Measurements from ENCODE around the gene GPC3.

The GPC3 gene

DNA sequence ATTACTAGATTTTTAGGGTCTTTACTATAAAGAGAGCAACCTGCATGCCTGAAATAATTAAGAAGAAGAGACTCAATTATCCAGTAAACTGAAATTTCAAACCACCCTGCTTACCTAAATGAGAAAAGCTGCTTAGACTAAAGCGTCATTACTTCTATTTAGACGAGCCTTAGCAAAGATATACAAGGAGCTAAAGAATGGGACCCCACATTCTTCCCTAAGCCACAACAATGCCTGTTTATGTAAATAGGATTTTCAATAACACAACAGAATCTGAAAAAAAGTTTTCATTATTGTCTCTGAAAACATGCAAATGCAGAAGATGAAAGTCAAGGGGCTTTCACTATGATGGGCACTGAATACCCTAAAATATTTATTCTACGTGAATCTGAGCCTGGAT, 16.2 kb downstream of the GPC3 start:
- no peak for DNase-seq (ENCODE audit: low read depth in 2 of 2)

DNA sequence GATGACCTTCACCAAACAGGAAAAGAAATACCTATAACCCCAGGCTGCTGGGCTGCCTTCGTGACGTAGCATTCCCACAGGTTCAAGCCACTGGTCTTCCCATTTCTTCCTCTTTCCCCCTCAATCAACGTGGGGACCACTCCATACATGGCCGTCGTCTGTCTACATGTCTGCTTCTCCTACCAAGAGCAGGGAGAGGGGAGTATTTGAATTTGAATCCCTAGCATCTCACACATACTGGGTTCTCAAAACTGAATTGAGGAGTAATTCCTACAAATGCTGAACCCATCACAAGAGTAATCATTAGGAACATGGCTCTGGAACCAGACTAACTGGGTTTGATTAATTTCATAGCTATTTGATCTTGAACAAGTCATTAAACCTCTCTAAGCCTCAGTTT, 17.3 kb downstream of the GPC3 start:
- DNase-seq (ENCODE audit: low read depth in 2 of 2), result no peak

DNA sequence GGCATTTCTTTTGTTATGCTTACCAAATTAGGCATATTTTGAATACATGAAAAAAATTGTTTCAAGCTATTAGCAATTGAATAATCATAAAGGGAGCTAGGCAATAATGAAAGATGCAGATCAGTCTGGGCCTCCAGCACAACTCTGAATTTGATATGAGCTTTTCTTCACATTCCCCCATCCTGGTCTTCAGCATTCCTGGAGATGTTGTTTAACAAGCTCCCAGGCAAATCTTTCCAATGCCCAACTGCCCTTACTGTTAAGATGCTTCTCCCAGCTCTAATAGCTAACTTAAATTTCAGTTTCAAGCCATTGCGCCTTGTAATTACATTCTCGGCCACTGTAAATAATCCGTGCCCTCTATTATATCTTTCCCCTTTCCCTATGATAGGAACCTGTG, 19.2 kb downstream of the GPC3 start:
- no peak for DNase-seq (ENCODE audit: low read depth in 2 of 2)

DNA sequence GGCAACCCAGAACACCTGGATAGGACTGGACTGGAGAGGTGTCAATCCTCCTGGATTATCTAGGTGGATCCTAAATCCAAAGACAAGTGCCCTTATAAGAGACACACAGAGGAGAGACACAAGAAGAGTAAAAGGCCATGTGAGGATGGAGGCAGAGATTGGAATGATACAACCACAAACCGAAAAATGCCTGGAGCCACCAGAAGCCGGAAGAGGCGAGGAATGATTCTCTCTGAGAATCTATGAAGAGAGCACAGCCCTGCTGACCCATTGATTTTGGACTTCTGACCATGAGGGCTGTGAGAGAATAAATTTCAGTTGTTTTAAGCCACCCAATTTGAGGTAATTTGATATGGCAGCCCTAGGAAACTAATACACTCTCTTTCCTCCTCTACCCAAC, 20.1 kb downstream of the GPC3 start:
- no peak for DNase-seq (ENCODE audit: low read depth in 2 of 2)

DNA sequence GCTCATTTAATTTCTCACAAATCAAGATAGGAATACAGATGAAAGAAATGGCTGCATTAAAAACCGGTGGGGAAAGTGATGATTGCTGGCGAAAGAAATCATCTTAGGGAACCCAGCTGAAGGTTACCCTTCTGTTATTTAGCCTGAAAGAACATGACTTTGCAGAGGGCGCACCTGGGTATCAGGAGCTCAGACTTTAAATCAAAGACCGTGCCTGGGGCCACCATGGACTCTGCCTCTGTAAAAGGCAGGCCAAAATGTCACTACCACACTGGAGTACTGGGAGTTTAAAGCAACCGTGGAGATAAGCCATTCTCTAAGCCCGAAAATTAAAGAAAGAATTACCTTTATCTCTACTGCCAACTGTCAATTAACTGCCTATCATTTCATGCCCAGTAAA, 24.3 kb downstream of the GPC3 start:
- no peak for DNase-seq (ENCODE audit: low read depth in 2 of 2)

DNA sequence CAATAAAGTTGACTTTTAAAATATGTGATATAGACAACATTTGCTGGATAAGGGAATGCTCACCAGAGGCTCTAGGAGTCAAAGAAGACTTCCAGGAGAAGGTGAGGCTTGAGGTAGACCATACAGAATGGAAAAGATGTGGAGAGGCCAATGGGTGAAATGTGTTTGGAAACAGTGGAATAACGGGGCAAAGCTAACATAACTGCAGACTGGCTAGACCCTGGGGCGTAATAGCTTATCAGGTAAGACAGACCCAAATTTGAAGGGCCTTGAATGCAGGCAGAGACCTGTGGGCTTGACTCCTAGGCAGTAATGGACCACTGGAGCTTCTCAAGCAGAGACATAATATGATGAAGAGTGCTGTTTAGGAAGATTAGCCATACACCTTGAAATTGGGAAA, 25.4 kb downstream of the GPC3 start:
- DNase-seq (ENCODE audit: low read depth in 2 of 2), result no peak

DNA sequence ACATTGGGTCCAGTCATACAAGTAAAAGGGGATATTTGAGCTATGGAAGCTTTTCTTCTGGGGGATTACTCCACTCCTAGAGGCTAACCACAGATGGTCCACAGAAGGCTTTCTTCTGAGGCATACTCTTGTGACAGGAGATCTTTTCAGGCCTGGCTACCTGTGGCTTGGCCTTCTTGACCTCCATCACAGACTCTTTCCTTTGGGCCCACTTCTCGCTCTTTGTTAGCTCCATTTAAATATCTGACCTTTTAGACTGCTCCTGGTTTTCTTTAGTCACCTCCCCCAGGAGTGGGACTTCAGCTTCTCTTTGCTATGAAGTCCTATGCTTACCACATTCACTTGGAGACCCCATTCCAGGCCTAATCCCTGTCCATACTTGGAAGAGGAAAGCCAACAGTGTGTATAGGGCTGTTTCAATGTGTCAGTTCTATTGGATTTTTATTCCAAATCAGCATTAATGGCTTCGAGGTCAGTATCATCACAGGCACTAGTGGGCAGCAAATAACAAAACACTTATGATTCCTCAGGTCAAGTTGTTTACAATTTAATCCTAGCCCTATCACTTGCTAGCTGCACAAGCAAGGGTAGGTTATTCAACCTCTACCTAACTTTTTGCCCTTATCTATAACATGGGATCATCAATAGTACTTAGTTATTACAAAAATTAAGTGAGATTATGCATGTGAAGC, 26.3 kb downstream of the GPC3 start:
- no peak for DNase-seq (ENCODE audit: low read depth in 2 of 2)

DNA sequence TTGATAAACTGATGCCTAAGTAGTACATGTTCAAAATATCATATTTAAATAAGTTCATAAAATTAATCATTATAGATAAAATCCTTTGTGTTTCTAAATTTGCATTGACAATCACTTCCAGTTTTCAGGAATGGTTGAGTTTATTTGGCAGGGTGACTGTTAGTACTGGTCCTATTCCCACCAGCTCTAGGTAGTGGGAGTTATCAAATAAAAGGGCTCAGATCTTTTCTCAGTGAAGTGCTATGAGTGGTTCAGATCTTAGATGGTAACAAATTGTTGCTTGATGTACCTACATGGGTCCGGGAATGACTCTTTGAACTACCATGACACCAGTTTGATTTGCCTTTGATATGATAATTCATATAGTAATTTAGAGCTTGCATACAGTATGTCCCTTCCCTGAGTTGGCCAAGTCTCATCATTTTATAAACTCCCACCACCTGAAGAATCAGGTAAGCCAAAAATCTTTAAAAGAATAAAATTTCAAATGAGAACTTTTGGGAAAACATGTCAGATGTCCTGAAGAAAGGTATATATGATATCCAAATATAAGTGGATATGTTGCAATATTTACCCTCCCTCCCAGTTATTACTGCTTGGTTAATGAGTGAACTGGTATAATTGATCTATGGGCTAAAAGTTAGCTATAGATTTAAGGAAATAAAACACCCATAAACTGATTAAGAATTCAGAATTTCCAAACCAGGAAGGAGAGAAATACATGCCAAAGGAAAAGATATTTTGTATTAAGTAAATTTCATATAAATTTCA, 28.6 kb downstream of the GPC3 start:
- DNase-seq (ENCODE audit: low read depth in 2 of 2), result no peak

DNA sequence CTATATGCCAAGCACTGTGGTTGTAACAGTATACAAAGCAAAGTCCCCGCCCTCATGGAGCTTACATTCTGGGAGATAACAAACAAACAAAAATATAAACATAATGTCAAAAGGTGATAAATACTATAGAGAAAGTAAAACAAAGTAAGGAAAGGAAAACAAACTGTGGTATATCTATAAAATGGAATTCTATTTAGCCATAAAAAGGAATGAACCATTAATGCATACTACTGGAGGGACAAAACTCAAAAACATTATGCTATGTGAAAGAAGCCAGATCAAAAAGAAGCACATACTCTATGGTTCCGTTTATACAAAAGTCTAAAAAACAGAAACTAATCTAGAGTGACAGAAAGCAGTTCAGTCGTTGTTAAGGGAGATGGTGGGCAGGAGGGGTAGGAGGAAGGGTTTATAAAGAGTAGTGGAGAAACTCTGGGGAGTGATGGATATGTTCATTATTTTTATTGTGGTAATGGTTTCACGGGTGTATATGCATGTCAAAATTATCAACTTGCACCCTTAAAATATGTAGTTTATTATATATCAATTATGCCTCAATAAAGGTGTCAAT, 31.5 kb downstream of the GPC3 start:
- DNase-seq (ENCODE audit: low read depth in 2 of 2), result no peak

DNA sequence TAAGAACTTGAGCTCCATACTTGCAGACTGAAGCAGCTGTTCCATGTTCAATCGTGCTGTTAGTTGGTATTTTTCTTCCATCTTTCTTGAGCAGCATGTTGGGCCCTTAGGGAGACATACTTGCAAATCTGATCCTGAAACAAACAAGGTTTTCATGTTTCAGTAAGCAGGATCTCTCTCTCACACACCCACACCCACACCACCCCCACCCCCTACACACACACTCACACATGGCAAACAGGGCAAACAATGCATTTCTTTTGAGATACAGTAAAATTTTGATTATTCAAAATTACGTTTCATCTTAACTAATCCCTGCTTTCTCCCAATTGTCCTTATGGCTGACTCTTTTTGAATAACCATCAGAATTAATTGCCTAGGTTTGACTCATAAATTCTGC, 32.3 kb downstream of the GPC3 start:
- no peak for DNase-seq (ENCODE audit: low read depth in 2 of 2)

DNA sequence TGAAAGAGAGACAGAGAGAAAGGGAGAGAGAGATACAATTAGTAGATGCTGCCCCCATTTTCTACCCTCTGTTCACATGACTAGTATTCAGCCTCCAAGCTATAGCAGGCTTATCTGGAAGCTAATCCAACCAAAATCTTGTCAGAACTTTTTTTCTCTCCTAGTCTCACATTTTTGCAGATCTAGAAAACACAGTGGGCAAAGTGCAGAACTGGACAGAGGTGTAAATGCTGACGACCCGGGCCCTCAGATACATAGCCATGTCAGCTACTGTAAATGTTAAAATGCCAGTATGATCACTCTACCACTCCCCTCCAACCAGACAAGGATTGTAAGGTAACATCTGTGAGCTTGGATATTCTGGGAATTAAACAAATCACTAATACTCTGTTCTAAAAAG, 34.3 kb downstream of the GPC3 start:
- no peak for DNase-seq (ENCODE audit: low read depth in 2 of 2)

DNA sequence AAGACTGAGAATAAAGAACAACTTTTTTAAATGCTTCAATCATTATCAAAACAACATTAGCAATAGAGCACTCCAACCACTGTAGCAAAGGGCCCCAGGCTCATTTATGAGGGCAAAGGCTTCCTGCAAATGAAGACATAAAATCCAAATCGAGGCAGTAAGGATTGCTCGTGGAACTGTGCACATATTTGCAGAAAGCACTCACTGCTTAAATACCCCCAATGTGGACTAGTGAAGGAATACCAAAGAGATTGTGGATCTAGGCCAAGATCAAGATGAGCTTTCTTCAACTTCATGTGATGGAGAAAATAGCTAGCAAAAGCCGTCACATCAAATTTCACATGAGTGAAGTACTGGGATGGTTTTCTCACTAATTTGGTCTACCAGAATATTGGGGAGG, 35.2 kb downstream of the GPC3 start:
- no peak for DNase-seq (ENCODE audit: low read depth in 2 of 2)

DNA sequence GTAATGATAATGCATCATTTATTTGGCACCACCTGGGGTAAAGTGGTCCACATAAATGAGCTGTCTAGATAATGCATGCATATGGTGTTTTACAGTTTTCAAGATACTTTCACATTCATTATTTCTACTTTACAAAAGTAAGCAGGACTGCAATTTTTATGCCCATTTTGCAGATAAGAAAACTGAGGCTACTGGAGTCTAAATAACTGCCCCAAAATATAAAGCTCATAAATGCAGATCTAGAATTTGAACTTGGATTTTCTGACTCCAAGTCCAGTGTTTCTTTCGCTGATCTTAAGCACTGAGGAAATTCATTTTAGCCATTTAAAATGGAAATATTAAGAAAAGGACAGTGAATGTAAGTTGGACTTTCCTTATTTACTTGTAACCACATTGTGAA, 36.5 kb downstream of the GPC3 start:
- DNase-seq (ENCODE audit: low read depth in 2 of 2), result no peak

DNA sequence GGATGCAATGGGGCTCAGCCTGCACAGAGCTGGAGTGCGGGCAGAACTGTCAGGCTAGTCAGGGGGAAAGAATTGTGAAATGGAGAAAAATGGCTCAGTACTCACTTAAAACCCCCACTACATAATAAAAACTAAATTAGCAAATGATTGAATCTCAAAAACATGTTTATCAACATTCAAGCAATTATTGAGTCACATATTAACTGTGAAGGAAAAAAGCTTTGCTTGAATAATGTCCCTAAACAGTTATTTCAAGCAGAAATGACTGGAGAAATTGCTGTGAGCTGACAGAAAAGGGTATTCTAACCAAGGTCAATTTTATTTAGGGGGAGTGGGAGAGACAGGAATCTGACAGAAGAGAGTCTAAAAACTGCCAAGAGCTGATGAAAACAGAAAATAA, 37.4 kb downstream of the GPC3 start:
- no peak for DNase-seq (ENCODE audit: low read depth in 2 of 2)

DNA sequence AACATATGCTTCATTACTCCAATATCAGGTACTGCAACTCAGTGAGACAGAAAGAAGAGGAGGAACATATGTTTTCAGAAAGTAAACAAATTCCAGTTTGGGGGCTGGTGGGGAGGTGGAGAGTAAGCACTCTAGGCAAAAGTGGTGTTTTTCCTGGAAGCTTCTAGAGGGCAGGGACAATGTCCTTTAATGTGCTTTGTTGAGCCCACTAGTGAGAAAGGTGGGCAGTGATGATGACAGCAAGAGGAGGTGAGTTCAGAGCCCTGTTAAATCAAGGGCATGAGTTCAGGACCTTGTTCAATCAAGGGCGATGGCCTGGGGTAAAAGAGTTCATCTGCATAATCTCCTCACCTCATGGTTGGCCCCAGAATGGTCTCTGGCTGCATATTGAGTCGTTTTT, 38.4 kb downstream of the GPC3 start:
- no peak for DNase-seq (ENCODE audit: low read depth in 2 of 2)

DNA sequence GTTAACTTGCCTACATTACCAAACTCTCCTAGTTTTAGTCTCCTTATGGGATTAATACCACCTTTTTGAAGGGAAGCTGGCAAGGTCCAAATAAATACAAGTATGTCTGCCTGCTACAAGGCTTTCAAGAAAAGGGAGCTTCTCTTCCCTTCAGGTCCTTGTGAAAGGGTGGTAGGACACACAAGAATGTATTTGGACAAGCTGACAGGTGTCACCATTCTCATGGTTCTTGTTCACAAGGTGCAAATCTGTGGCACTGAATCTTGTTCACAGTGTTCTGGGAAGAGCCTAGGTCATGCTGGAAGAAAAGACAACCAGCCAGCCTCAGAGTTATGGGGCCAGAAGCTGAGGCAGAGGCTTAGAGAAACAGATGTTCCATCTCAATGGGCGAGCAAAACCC, 41.9 kb downstream of the GPC3 start:
- DNase-seq (ENCODE audit: low read depth in 2 of 2), result no peak

DNA sequence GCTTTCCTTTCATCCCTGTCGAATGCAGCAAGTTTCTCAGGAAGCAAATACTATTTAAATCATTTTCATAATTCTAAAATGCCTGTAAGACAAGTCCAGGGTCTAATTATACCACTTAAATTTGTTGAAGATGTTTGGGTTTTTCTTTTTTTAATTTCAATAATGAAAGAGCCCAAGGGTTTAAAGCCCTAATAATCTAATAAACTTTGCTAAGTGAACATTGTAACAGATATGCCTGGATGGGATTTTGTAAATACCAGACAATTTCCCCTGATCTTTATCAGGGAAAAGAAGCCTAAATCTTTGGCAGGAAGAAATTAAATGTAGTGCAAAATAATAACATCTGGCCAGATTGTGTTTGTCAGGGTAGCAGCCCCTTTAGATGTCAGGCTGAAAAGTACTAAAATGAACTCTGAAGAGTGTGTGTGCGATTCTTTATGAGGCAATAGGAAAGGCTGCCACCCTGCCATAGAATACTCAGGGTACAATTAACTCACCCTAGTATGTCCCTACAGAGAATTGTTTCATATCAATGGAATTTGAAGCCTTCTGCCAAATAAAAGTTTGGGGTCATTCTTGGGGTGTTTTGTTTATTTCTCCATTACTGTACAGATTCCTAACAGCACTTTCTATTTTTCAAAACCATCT, 45.6 kb downstream of the GPC3 start:
- DNase-seq (ENCODE audit: low read depth in 2 of 2), result no peak

DNA sequence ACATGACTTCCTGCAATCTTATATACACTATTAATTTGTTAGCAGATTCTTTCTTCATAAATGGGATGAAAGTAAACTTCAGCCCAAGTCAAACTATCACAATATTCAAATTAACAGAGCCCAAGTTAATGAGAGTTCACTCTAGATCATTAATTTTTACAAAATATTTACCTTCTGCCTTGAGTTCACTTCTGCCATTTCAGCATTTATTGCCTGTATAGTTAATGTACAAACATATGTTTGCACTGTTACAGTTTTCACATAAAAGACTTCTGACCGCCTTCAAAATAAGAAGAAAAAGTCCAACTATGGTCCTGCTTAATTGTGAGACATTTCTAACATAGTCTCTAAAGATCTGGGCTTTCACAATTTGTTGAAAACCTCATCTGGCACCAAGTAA, 46.9 kb downstream of the GPC3 start:
- DNase-seq (ENCODE audit: low read depth in 2 of 2), result no peak

DNA sequence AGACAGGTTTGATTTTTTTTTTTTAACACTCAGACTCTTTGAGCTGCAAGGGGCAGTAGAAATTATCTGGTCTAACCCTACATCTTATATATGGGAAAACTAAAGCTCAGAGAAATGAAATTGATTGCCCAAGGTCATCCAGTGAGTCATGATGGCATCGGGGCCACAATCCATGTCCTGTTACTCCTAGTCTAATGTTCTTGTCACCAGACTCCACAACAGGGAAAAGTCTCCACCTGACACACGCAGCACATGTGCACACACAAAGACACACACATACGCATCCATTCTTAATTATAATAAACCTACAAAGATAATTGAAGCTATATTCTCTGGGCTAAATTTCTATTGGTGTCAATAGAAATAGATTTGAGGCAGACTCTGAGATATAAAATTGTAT, 48.4 kb downstream of the GPC3 start:
- no peak for DNase-seq (ENCODE audit: low read depth in 2 of 2)

DNA sequence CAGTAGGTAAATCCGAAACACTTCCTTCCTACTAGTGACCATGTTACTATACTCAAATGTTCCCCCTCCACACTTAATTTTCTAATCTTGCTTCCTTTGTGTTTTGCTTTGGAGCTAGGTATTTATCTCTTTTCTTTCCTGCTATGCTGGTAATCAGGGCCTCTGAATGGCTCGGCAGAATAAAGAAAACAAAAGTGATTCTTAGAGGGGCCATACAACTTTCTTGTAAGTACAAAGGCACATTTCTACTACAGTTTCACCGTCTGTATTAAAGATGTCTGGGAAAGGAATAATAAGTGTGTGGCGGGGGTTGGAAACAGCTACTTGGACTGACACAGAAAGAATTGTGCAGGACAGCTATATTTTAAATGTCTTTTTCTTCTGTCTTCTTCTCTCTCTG, 50.3 kb downstream of the GPC3 start:
- no peak for DNase-seq (ENCODE audit: low read depth in 2 of 2)

DNA sequence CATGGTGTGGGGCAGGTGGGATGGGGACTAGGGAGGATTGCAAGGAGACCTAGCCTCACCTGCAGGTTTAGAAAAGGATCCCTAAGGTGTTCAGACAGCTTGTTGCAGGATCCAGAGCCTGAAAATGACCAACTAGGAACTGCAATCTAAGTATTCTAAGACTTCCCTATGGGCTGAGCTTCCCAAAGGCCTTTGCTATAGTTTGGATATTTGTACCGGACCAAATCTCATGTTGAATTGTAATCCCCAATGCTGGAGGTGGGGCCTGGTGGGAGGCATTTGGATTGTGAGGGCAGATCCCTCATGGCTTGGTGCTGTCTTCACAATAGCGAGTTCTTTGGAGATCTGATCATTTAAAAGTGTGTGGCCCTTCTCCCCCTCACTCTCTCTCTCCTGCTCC, 52.1 kb downstream of the GPC3 start:
- no peak for DNase-seq (ENCODE audit: low read depth in 2 of 2)

DNA sequence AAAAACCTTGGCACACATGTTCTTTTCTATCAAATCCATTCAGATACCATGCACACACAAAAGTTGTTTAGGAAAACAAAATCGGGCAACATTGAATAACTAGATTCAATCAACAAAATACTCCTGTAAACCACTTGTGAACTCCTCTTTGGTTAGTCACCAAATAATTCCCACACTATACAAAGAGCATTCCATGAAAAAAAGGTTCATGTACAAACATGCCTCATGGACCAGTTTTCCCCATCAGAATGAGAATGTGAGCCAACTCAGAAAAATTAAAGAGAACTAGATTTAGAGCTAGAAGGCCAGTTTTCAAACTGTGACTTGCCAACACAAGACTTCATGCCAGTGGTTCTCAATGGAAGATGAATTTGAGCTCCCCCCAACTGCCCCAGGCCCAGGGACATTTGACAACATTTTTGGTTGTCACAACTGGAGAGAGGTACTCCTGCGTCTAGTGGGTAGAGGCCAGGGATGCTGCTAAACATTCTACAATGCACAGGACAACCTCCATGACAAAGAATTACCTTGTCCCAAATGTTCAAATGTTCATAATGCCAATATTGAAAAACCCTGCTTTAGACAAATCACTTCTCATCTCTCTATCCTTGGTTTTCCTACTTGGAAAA, 55.4 kb downstream of the GPC3 start:
- DNase-seq (ENCODE audit: low read depth in 2 of 2), result no peak

All from fibroblast of skin of left quadriceps (primary cell).